ENCODE measurements around the gene LILRB3.

- TF ChIP-seq, protein P1, sequence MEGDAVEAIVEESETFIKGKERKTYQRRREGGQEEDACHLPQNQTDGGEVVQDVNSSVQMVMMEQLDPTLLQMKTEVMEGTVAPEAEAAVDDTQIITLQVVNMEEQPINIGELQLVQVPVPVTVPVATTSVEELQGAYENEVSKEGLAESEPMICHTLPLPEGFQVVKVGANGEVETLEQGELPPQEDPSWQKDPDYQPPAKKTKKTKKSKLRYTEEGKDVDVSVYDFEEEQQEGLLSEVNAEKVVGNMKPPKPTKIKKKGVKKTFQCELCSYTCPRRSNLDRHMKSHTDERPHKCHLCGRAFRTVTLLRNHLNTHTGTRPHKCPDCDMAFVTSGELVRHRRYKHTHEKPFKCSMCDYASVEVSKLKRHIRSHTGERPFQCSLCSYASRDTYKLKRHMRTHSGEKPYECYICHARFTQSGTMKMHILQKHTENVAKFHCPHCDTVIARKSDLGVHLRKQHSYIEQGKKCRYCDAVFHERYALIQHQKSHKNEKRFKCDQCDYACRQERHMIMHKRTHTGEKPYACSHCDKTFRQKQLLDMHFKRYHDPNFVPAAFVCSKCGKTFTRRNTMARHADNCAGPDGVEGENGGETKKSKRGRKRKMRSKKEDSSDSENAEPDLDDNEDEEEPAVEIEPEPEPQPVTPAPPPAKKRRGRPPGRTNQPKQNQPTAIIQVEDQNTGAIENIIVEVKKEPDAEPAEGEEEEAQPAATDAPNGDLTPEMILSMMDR (conservative IDR thresholded peaks at IDR 0.05; ENCODE audit: low read depth, low read length): no peak
- TF ChIP-seq CEBPB (IDR thresholded peaks at IDR 0.05; ENCODE audit: low read depth, low read length): no peak
- no peak for TF ChIP-seq POLR2A (IDR thresholded peaks at IDR 0.05; ENCODE audit: low read depth, low read length)
- no peak for TF ChIP-seq RFX5 (IDR thresholded peaks at IDR 0.05; ENCODE audit: low read depth, low read length)
- no peak for TF ChIP-seq CHD1 (IDR thresholded peaks at IDR 0.05; ENCODE audit: low read depth, low read length)
- no peak for TF ChIP-seq MAZ (IDR thresholded peaks at IDR 0.05; ENCODE audit: borderline replicate concordance, low read depth, low read length)
- TF ChIP-seq NFE2L2 (IDR thresholded peaks at IDR 0.05; ENCODE audit: low read depth, low read length): no peak
- TF ChIP-seq BHLHE40 (IDR thresholded peaks at IDR 0.05; ENCODE audit: low read depth, low read length): no peak
Observed at GRCh38 chr19:54204767-54205468, 17.9 kb downstream of the LILRB3 start.
